Tibial nerve (tissue), 4 donors: ENCODE results near the gene ALG1L2. TPM values are rescaled to one million over a fixed set of nuclear protein-coding genes. Genes with fewer than 3 reads are reported as not detected.
"Not testable (repeated sequence)": the region's sequence is repeated elsewhere in the genome, so short reads cannot be mapped to it uniquely, and the experiment has no call there.

Experiments
- DNase-seq, 2 donors: peaks; one replicate each; pipeline ENCODE4 v3.0.0-alpha.2; 2019; ENCODE audit warnings: low spot score in 2 of 2
- H3K27ac ChIP-seq, 4 donors: fragments of 200-600 bp; sonication (generic) in 3 of 4; one replicate each; pipeline ENCODE4 v1.5.1; 2017 to 2019; ENCODE audit warnings: mild to moderate bottlenecking in 1 of 4
- H3K27me3 ChIP-seq, 2 donors: fragments of 200-600 bp; sonication (generic) in 1 of 2; one replicate each; pipeline versions ENCODE4 v1.5.1 to v1.6.0; 2017 to 2019
- H3K36me3 ChIP-seq, 3 donors: fragments of 200-600 bp; sonication (generic); one replicate each; pipeline ENCODE4 v1.5.1; 2018 to 2019
- H3K4me1 ChIP-seq, 4 donors: fragments of 200-600 bp; sonication (generic) in 3 of 4; one replicate each; pipeline ENCODE4 v1.5.1; 2017 to 2019
- H3K4me3 ChIP-seq, 4 donors: fragments of 200-600 bp; sonication (generic) in 3 of 4; one replicate each; pipeline ENCODE4 v1.5.1; 2017 to 2019; ENCODE audit warnings: mild to moderate bottlenecking in 1 of 4, moderate library complexity in 1 of 4
- H3K9me3 ChIP-seq, 4 donors: fragments of 200-600 bp; sonication (generic) in 3 of 4; one replicate each; pipeline ENCODE4 v1.5.1; 2017 to 2019
- EP300 ChIP-seq, 2 donors: sonication (generic); formaldehyde crosslinking; IDR thresholded peaks; one replicate each; pipeline ENCODE4 v1.6.1; 2017; ENCODE audit warnings: antibody characterized with exemption in 2 of 2, mild to moderate bottlenecking in 1 of 2
- POLR2A ChIP-seq, 2 donors: fragments of 450-650 bp; IDR thresholded peaks; one replicate each; pipeline ENCODE4 v1.6.1; 2017; ENCODE audit warnings: antibody characterized with exemption in 2 of 2, mild to moderate bottlenecking in 2 of 2, moderate library complexity in 2 of 2
- WGBS, 2 donors: methylation state at CpG; one replicate each; pipeline ENCODE4 v1.1.5; 2018; 5-methylcytosine and 5-hydroxymethylcytosine counted together
- total RNA-seq, 4 donors: library from RNA; depleted of rRNA; stranded (reverse); fragments of >200 nt; gene quantifications; one replicate each; pipeline ENCODE4 v1.1.0, GENCODE V29; 2016
- TF ChIP-seq, protein P1 (sequence below), 5 experiments: fragments of 200-600 bp in 3 of 5; fragments of 450-650 bp in 2 of 5; sonication (generic) in 3 of 5; IDR thresholded peaks; one replicate each; pipeline ENCODE4 v1.5.1; 2016 to 2019; ENCODE audit warnings: antibody characterized with exemption in 5 of 5, mild to moderate bottlenecking in 3 of 5, moderate library complexity in 2 of 5

The ALG1L2 gene, protein sequence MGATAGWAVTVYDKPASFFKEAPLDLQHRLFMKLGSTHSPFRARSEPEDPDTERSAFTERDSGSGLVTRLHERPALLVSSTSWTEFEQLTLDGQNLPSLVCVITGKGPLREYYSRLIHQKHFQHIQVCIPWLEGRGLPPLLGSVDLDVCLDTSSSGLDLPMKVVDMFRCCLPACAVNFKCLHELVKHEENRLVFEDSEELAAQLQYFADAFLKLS
- total RNA-seq, result not detected

DNA sequence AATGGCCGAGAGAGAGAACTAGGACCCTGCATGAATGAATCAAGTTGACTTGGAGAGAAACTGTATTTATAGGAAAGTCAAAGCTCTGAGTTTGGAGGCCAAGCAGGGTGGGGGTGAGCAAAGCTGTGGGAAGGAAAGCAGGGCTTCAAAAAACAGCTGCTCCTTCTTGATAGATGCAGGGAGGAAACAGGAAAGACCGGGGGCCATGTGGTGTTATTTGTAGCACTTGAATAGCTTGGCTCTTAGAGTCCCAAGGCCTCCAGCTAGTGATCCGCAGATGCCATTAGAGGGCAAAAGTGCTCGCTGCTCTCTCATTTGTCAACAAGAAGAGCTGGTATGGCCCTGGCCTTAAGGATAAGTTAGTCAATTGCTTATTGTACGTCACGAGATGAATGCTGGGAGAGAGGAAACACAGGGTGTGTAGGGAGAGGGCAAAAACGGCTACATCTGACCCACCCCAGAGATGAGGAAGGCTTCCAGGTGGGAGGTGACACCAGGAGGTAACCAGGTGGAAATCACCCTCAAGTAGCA, at the start of gene ALG1L2:
Gene ALG1L2, plus strand, starts transcription at position 481 of the 531 bp plus-strand sequence. CDS start 186 bp downstream, outside the sequence.
- Histone ChIP-seq H3K27me3 (no peaks in the 10 kb centered on the region), H3K36me3 (no peaks in the 10 kb centered on the region), H3K27ac (no peak within 1 kb of the TSS), H3K9me3 (no peaks in the 10 kb centered on the region), H3K4me3 (no peak within 1 kb of the TSS), H3K4me1 (no peaks in the 10 kb centered on the region)
- 33 to 34% methylated on average over 7 of the region's 7 CpGs for WGBS, 2 donors
- no peak for DNase-seq
- no peak for TF ChIP-seq EP300 (IDR thresholded peaks at IDR 0.05)
- no peak for TF ChIP-seq POLR2A (IDR thresholded peaks at IDR 0.05)
- TF ChIP-seq, protein P1, sequence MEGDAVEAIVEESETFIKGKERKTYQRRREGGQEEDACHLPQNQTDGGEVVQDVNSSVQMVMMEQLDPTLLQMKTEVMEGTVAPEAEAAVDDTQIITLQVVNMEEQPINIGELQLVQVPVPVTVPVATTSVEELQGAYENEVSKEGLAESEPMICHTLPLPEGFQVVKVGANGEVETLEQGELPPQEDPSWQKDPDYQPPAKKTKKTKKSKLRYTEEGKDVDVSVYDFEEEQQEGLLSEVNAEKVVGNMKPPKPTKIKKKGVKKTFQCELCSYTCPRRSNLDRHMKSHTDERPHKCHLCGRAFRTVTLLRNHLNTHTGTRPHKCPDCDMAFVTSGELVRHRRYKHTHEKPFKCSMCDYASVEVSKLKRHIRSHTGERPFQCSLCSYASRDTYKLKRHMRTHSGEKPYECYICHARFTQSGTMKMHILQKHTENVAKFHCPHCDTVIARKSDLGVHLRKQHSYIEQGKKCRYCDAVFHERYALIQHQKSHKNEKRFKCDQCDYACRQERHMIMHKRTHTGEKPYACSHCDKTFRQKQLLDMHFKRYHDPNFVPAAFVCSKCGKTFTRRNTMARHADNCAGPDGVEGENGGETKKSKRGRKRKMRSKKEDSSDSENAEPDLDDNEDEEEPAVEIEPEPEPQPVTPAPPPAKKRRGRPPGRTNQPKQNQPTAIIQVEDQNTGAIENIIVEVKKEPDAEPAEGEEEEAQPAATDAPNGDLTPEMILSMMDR (IDR thresholded peaks at IDR 0.05), result no peak

DNA sequence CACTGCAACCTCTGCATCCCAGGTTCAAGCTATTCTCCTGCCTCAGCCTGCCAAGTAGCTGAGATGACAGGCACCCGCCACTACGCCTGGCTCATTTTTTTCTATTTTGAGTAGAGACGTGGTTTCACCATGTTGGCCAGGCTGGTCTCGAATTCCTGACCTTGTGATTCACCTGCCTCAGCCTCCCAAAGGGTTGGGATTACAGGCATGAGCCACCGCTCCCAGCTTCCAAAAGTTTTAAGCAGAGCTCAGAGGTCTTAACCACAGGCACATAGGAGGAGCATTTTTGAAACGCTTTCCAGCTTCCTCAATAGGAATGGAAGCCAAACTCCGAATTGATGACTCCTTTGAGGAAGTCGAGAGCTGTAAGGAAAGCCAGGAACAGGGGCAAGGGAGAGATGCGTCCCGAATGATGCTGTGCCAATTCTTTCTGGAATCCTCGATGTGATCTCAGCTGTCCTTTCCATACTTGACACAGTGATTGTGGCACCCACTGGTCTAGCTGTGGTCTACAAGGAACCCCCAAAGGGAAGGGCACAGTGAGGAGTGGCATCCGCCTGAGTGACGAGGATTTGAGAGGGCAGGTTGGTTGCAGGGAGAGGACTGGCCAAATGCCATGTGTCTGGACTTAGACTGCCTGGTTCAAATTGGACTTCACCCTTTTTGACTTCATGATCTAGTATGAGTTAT, 44.4 kb upstream of the ALG1L2 start:
- DNase-seq, H3K4me1 ChIP-seq, H3K27me3 ChIP-seq, H3K4me3 ChIP-seq, H3K27ac ChIP-seq, H3K9me3 ChIP-seq, H3K36me3 ChIP-seq: not testable (repeated sequence)
- 65 to 66% methylated on average over 10 to 13 of the region's 13 CpGs for WGBS, 2 donors
- peak in 1 of 2 donors; percentile 12 for TF ChIP-seq EP300 (IDR thresholded peaks at IDR 0.05)

DNA sequence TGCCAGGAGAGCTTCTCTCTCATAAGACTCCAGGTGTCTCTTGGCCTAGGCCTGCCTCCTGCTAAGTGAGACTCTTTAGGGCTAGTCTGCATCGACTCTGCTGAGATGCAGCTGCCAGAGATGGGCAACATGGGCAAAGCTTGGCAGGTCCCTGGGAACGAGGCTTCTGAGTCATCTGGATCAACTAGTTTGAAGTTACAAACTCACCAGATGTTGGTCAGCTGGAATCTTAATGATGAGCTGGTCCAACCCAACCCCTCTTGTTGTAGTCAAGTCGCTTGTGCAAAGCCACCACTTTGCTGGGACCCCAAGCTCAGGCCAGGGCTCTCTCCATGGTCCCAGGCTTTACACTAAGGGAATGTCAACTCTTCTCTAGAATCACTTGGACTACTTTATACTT, 38.9 kb upstream of the ALG1L2 start:
- 81 to 83% methylated on average over 3 of the region's 3 CpGs for WGBS, 2 donors
- not testable (repeated sequence) for H3K9me3 ChIP-seq, H3K27ac ChIP-seq, H3K27me3 ChIP-seq, H3K4me3 ChIP-seq, H3K36me3 ChIP-seq, H3K4me1 ChIP-seq, DNase-seq

DNA sequence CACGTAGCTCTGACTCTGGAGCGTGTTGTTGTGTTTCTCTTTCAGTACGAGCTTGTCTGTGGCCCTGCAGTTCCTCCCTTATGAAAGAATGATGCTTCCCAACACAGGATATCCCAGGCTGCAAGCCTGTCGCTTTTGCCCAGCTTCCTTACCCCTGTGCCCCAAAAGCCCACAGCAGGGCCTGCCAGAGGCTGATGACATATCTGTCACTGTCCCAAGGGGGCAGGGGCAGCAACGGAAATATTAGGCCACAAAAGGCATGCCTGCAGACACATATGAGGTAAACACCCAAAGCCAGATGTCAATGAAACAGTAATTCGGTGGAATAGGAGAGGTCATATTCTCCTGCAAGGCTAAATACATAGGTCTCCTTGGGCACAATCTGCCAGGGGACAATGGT, 38.0 kb upstream of the ALG1L2 start:
- not testable (repeated sequence) for DNase-seq, H3K36me3 ChIP-seq, H3K4me3 ChIP-seq, H3K4me1 ChIP-seq, H3K27ac ChIP-seq, H3K9me3 ChIP-seq, H3K27me3 ChIP-seq
- WGBS, 2 donors, result 71 to 79% methylated on average over 6 of the region's 6 CpGs

DNA sequence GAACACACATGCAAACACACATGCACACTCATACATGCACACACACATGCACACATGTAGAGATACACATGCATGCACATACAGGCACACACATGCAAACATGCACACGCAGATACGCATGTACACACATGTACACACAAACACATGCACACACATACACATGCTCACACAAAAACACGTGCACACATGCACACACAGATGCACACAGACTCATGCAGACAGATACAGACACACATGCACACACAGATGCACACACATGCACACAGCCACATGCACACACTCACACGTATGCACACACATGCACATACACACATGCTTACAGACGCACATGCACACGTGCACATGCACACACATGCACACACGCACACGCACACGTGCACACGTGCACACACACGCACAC, 37.3 kb upstream of the ALG1L2 start:
- Histone ChIP-seq H3K36me3 (no peaks in the 10 kb centered on the region), H3K27me3 (no peaks in the 10 kb centered on the region)
- WGBS, 2 donors, result 75 to 94% methylated on average over 11 of the region's 11 CpGs

DNA sequence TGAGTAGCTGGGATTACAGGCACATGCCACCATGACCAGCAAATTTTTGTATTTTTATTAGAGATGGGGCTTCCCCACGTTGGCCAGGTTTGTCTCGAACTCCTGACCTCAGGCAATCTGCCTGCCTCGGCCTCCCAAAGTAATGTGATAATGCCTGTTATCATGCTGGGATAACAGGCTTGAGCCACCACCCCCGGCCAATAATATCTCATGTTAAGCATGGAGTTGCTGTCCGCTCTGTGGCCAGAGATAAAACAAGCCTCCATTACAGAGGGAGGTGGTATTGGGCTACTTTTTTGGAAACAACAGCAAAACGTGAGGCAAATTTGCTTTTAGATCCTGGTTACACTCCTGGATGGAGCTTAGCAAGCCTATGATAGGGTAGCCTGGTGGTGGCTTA, 32.9 kb upstream of the ALG1L2 start:
- no peak for DNase-seq
- WGBS, 2 donors, result 67 to 85% methylated on average over 6 of the region's 6 CpGs
- Histone ChIP-seq H3K4me1 (no peaks in the 10 kb centered on the region), H3K4me3 (no peak overlapping the region), H3K36me3 (no peaks in the 10 kb centered on the region), H3K9me3 (no peaks in the 10 kb centered on the region), H3K27ac (no peak overlapping the region), H3K27me3 (no peaks in the 10 kb centered on the region)
- TF ChIP-seq POLR2A (IDR thresholded peaks at IDR 0.05), result no peak
- no peak for TF ChIP-seq EP300 (IDR thresholded peaks at IDR 0.05)
- TF ChIP-seq, protein P1 (IDR thresholded peaks at IDR 0.05), result no peak

More for the DNA sequence above, 37.3 kb upstream of the ALG1L2 start:
- Histone ChIP-seq H3K9me3 (no peaks in the 10 kb centered on the region), H3K4me3 (no peak overlapping the region), H3K4me1 (no peaks in the 10 kb centered on the region), H3K27ac (no peak overlapping the region)
- TF ChIP-seq, protein P1 (IDR thresholded peaks at IDR 0.05), result no peak
- no peak for TF ChIP-seq POLR2A (IDR thresholded peaks at IDR 0.05)
- TF ChIP-seq EP300 (IDR thresholded peaks at IDR 0.05), result no peak
- no peak for DNase-seq

DNA sequence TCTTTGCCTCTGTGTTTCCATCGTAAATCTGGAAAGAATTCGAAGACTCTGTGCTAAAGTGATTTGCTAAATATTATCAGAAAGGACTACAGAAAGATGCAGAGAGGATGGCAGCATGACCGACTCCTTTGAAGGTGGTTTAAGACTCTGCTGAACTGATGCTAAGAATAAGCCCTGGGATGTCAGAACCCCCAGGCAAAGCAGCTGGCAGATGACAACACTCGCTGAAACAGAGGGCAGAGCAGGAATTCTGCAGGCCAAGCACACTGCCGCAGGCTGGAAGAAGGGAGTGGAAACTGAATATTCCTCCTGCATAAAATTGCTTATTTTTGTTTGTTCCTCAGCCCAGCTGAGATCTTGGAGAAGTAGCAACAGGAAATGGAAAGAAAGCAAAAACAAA, 29.3 kb upstream of the ALG1L2 start:
- not testable (repeated sequence) for H3K4me3 ChIP-seq, H3K4me1 ChIP-seq, H3K27me3 ChIP-seq, H3K36me3 ChIP-seq, H3K27ac ChIP-seq, DNase-seq, H3K9me3 ChIP-seq
- 6 to 38% methylated on average over 4 to 5 of the region's 5 CpGs for WGBS, 2 donors

DNA sequence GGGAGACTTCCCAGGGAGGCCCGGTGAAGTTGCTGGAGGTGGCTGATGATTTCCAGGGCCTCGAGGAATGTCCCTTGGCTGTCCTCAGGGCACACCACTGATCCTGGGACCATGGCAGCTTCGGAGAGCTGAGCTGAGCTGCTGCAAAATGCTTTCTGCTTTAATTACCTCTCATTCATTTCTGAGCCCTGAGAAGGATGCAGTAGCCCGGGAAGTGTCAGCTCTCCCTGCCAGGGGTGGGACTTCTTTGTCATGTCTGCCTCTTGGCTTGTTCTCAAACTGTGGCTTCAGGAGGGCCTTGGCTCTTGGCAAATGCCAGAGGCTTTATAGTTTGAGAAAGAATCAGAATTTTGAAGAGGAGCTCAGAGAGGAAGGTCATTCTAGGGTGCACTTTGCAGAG, 28.7 kb upstream of the ALG1L2 start:
- H3K27me3 ChIP-seq, H3K4me3 ChIP-seq, H3K4me1 ChIP-seq, DNase-seq, H3K36me3 ChIP-seq, H3K27ac ChIP-seq, H3K9me3 ChIP-seq: not testable (repeated sequence)
- 50 to 57% methylated on average over 1 of the region's 4 CpGs for WGBS, 2 donors

DNA sequence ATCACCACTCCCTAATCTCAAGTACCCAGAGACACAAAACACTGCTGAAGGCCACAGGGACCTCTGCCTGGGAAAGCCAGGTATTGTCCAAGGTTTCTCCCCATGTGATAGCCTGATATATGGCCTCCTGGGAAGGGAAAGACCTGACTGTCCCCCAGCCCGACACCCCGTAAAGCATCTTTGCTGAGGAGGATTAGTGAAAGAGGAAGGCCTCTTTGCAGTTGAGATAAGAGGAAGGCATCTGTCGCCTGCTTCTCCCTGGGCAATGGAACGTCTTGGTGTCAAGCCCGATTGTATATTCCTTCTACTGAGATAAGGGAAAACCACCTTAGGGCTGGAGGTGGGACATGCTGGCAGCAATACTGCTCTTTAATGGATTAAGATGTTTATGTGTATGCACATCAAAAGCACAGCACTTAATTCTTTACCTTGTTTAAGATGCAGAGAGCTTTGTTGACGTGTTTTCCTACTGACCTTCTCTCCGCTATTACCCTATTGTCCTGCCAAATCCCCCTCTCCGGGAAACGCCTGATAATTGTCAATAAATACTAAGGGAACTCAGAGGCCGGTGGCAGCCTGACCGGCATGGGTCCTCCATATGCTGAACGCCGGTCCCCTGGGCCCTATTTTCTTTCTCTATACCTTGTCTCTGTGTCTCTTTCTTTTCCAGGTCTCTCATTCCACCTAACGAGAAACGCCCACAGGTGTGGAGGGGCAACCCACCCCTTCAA, 23.9 kb upstream of the ALG1L2 start:
- H3K27me3 ChIP-seq, H3K4me1 ChIP-seq, DNase-seq, H3K4me3 ChIP-seq, H3K9me3 ChIP-seq, H3K27ac ChIP-seq, H3K36me3 ChIP-seq: not testable (repeated sequence)
- 80 to 85% methylated on average over 14 to 15 of the region's 15 CpGs for WGBS, 2 donors
